GM19351 (cell line): ENCODE results near the gene DDX42.

Experiments
- ATAC-seq: cut with Tn5 transposase; IDR thresholded peaks from one replicate; pipeline ENCODE4 v1.9.1; 2021; ENCODE audit warnings: mild to moderate bottlenecking, moderate library complexity; ENCODE audit not compliant: unreplicated experiment

DDX42 gene, protein sequence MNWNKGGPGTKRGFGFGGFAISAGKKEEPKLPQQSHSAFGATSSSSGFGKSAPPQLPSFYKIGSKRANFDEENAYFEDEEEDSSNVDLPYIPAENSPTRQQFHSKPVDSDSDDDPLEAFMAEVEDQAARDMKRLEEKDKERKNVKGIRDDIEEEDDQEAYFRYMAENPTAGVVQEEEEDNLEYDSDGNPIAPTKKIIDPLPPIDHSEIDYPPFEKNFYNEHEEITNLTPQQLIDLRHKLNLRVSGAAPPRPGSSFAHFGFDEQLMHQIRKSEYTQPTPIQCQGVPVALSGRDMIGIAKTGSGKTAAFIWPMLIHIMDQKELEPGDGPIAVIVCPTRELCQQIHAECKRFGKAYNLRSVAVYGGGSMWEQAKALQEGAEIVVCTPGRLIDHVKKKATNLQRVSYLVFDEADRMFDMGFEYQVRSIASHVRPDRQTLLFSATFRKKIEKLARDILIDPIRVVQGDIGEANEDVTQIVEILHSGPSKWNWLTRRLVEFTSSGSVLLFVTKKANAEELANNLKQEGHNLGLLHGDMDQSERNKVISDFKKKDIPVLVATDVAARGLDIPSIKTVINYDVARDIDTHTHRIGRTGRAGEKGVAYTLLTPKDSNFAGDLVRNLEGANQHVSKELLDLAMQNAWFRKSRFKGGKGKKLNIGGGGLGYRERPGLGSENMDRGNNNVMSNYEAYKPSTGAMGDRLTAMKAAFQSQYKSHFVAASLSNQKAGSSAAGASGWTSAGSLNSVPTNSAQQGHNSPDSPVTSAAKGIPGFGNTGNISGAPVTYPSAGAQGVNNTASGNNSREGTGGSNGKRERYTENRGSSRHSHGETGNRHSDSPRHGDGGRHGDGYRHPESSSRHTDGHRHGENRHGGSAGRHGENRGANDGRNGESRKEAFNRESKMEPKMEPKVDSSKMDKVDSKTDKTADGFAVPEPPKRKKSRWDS

DNA sequence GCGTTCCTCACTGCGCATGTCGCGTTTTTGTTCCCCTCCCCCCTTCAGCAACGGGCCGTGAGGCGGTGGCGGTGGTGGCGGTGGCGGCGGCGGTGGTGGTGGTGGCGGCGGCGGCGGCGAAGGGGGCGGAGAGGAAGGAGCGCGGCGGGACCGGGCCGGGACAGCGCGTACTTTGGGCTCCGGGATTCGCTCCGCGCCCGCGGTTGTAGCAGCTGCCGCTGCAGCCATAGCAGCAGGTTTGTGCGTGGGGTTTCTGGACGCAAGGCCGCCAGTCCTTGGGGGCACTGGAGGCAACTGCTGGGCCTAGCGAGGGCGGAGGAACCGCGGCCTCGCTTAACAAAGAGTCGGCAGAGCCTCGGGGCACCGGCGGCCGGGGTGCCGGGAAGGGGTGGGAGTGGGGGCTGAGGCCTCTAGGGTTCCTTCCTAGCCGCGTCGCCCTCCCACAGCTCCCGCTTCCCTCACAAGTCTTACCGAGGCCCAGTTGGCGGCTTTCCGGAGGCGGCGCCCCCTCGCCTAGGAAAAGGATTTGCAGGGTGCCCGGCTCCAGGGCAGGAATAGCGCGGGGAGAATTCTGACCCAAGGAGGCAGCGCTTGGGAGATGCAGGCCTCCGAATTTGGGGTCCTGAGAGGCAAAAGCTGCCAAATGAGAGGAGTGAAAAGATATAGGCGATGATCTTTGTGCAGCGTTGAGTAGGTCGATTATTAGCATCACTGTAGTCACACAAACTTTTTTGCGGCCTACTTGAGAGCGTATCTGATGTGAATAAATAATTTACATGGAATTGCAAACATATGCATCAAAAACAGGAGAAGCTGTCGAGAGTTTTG lies at the start of gene DDX42:
DDX42 (plus strand) TSS at position 30 of the 828 bp plus-strand sequence. CDS start 12,880 bp downstream, outside the sequence.
- ATAC-seq: peak; percentile 6

GRCh38 chr17:63735691-63736090 lies 38.3 kb upstream of the DDX42 start:
- no peak for ATAC-seq

GRCh38 chr17:63740464-63741142 lies 33.4 kb upstream of the DDX42 start:
- no peak for ATAC-seq

- ATAC-seq: no peak
These were observed 32.9 kb upstream of the DDX42 start for GRCh38 chr17:63741143-63741407.

- peak; percentile 81 for ATAC-seq
These were observed 32.4 kb upstream of the DDX42 start, which contains the start of gene STRADA for GRCh38 chr17:63741408-63742173. STRADA (minus strand) TSS chr17:63741799; CDS start chr17:63728369, 13,430 bp downstream.

GRCh38 chr17:63751806-63752205 lies 22.2 kb upstream of the DDX42 start:
- no peak for ATAC-seq

DNA sequence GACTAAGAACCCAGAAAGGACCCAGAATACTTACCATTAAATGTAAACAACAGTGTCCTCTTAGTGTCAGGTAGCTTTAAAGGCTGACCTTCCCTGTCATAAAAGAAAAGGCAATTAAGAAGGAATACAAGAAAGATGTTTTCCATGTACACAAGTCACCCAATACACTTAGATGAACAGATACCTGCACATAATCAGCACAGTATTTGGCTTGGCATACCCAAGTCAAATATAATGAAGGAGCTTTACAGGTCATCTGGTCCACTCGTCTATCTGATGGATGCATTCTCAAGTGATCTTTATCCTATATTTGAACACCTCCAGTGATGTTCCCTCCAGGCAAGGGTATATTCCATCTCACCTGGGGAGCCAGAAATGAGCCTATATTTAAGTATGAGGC lies 21.3 kb upstream of the DDX42 start:
- no peak for ATAC-seq

DNA sequence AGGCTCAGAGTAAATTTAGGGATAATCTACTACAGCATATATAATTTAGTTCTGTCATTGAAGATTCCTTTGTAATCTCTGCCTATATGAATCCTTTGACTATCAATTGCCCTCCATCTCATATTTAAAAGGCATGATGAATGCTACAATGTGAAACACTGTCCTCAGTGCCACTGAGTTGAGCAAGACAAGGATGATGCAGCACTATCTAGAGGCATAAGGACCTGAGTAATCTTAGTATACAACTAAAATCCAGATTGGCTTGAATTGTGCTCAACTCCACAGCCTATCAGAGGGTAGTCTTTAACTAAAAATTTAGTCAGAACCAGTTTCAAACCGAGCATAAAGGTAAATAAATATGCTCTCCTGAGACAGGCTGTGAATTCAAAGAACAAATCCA lies 20.8 kb upstream of the DDX42 start:
- ATAC-seq: no peak

GRCh38 chr17:63754046-63754445 lies 19.9 kb upstream of the DDX42 start:
- no peak for ATAC-seq

- no peak for ATAC-seq
These were observed 15.5 kb upstream of the DDX42 start for GRCh38 chr17:63758428-63758827.

DNA sequence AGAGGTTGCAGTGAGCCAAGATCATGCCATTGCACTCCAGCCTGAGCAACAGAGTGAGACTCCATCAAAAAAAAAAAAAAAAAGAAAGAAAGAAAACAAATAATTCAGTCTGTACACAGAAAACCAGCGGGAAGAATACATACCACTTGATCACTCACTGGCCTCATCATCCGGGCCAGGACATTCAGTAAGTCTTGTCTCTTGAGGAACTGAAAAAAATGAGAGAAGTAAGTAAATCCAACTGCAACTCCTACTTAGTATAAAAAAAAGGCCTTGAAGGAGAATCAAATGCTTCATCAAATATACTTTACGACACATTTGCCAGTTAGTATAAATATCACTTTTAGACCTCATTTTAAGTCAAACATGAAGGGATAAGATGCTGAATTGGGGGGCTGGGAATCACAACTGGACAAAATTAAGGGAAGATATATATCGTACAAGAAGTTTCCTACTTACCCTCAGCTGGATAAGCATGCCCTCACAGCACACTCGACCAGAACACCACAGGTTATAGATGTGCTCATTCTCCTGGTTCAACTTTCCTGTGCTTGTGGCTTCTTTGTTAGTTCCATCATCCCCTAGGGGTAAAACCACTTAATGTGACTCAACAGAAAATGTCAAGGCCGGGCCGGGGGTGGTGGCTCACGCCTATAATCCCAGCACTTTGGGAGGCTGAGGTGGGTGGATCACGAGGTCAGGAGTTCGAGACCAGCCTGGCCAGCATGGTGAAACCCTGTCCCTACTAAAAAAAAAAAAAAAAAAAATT lies 13.0 kb upstream of the DDX42 start:
- no peak for ATAC-seq

GRCh38 chr17:63762161-63763078 lies 11.6 kb upstream of the DDX42 start:
- ATAC-seq: no peak

- ATAC-seq: no peak
These were observed 9.3 kb upstream of the DDX42 start for GRCh38 chr17:63764716-63765115.

- ATAC-seq: no peak
These were observed 7.2 kb upstream of the DDX42 start for GRCh38 chr17:63766754-63767153.

DNA sequence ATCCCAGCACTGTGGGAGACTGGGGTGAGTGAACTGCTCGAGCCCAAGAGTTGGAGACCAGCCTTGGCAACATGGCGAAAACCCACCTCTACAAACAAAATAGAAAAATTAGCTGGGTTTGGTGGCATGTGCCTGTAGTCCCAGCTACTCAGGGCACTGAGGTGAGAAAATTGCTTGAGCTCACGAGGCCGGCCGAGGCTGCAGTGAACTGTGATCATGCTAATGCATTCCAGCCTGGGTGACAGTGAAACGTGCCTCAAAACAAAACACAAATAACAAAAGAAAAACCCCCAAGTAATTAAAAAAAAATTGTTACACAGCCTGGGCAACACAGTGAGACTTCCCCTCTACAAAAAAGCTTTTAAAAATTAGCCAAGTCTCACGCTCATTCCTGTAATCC lies 5.5 kb upstream of the DDX42 start:
- no peak for ATAC-seq

GRCh38 chr17:63772801-63773271 lies 1.1 kb upstream of the DDX42 start:
- ATAC-seq: no peak

DNA sequence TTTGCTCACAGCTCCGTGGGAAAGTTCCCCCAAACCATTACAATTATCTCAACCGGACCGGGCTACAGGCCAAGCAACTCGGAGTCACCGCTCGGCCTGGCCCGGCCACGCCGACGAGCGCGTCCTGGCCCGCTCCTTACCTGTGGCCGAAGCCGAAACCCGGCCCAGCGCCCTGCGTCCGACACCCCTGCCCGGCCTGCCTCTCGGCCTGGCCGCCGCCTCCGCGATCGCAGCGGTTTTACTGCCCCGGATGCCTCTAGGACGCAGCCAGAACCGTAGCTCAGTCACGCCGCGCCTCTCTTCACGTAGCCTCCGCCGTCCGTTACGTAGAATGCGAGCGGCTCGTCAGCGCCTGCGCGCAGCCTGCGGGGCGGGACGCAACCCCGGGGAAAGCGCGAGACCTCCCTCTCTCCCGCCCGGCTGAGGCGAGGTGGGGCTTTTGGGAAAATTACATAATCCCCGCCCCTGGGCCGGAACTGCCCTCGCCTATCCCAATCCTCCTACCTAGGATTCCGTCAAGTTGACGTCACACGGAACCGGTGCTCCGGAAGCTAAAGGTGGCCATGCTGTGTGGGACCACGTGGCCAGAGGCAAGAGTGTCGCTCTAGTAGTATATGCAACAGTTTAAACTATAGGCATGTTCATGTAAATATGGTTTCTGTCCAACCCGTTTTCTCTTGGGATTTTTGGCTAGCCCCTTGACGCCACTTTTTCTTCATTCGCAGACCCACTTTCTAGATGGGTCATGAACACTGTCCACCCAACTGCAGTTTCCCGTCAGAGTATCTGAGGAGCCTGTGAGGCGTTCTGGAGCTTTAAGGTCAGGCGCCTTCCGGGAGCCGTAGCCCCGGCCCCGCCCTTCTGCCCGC lies 464 bp upstream of the DDX42 start, which contains the start of gene CCDC47:
CCDC47 (minus strand) TSS at position 326 of the 869 bp plus-strand sequence. CDS start 7,422 bp downstream, outside the sequence.
- ATAC-seq: peak; percentile 75
